GM21576 (cell line): ENCODE data around the gene ADAT2.
A peak's percentile ranks its signal among the peaks of the same experiment; 100 is the strongest.
"Not testable (repeated sequence)": the region's sequence is repeated elsewhere in the genome, so short reads cannot be mapped to it uniquely, and the experiment has no call there.

Source experiments
- ATAC-seq: cut with Tn5 transposase; IDR thresholded peaks from one replicate; pipeline ENCODE4 v1.9.1; 2021; ENCODE audit warnings: mild to moderate bottlenecking, moderate library complexity; ENCODE audit not compliant: unreplicated experiment

Gene ADAT2

DNA sequence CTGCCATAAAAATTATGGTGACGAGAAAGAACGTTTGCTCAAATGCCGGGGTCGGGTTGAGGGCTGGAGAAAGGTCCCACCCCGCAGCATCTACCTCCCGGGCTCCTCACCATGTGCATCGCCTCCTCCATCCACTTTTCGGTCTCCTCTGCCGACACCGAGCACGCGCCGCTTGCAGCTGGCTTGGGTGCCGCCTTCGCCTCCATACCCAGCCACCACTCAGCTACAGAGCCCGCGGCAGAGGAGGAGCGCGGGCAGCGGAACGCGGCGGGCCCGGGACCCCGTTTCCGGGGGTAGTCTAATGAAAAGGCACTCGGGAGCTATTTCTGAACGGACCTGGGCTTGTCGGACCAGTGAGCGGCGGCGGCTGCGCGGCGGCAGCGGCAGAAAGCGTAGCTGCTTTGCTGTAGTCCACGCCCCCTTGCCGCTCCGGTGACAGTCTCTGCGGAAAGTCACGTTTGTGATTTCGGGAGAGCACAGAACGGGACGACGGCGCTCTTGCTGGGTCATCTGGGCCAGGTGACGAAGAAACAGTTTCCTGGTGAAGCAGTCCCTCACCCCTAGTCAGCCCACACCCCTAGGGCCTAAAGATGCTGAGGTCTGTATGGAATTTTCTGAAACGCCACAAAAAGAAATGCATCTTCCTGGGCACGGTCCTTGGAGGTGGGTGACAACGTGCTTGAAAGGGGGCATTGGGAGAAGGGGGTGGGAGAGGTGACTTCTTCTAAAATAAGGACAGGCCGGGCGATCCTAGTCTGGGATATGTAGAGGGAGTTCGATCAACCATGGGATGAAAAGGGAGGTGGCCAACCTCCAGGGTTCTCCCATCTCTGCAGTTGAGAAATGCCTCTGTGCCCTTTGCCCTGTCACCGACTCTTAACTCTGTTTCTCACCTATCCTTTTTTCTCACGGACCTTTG lies at the start of gene ADAT2, which contains the start of gene PEX3:
ADAT2 (minus strand) TSS at position 243 of the 919 bp plus-strand sequence; CDS start at position 206, 37 bp downstream.
PEX3 (plus strand) TSS at position 353 of the 919 bp plus-strand sequence; CDS start at position 591, 238 bp downstream.
- ATAC-seq: peak; percentile 91

DNA sequence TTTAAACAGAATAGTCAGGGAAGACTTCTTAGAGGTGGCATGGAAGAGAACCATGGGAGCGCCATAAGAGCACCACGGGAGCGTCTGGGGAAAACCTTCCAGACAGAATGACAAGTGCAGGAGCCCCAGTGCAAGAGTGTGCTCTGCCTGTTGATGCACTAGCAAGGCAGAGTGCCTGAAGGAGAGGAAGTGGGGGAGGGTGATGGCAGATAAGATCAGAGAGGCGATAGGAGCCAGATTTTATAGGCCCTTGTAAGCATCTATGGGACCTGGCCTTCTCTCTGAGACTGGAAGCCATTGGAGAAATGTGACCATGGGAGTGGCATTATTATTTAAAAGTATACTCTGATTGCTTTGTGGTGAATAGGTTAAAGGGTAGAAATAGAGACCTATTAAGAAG lies 47.9 kb upstream of the ADAT2 start:
- ATAC-seq: no peak

DNA sequence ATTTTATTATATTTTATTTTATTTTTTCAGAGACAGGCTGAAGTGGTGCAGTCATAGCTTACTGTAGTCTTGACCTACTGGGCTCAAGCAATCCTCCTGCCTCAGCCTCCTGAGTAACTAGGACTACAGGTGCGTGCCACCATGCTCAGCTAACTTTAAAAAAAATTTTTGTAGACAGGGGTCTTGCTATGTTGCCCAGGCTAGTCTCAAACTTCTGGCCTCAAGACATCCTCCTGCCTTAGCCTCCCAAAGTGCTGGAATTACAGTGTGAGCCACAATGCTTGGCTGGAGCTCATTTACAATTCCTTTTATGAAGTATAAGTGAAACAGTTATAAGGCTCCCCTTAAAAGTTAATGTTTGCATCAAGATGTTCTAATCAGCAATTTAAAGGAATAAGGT lies 46.5 kb upstream of the ADAT2 start:
- ATAC-seq: no peak

DNA sequence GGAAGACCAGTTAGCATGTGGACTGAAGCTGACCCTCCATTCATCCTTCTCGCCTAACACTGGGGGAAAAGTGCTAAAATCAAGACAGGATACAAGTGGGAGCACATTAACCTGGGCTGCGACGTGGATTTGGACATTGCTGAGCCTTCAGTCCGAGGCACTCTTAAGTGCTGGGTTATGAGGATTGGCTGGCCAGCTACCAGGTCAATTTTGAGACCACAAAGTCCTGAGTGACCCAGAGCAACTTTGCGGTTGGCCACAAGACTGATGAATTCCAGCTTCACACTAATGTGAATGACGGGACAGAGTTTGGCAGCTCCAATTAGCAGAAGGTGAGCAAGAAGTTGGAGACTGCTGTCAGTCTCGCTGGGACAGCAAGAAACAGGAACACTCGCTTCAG lies 40.3 kb upstream of the ADAT2 start:
- no peak for ATAC-seq

DNA sequence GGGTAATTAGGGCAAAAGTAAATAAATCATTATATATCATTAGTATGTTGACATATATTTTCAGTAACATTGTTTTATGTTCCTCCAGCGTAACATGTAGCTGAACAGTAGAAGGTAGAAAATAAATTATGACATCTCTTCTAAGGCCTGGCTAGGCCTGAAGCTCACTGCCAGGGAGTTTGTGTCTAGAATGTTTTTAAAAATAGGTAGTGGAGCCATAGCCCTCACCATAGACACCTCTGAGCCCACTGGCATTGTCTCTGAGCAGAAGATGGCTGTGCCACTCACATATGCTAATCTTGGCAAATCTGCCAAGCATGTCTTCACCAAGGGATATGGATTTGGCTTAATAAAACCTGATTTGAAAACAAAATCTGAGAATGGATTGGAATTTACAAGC lies 39.7 kb upstream of the ADAT2 start:
- no peak for ATAC-seq

DNA sequence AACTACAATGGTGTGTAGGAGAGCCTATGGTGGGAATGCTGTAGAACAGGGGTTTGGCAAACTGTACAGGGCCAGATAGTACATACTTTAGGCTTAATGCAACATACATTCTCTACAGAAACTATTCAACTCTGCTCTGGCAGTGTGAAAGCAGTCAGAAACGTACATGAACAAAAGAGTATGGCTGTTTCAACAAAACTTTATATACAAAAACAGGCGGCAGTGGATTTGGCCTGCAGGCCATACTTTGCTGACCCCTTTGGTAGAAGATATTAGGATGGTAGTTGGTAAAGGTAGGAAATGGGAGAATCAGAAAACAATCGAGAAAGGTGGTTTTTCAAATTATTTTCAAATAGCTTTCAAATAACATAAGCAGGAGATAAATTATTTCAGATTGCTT lies 36.3 kb upstream of the ADAT2 start:
- ATAC-seq: no peak

- no peak for ATAC-seq
These were observed 35.5 kb upstream of the ADAT2 start for GRCh38 chr6:143485967-143486366.

- ATAC-seq: no peak
These were observed 32.1 kb upstream of the ADAT2 start for GRCh38 chr6:143482593-143482992.

GRCh38 chr6:143478479-143479062 lies 28.1 kb upstream of the ADAT2 start:
- no peak for ATAC-seq

DNA sequence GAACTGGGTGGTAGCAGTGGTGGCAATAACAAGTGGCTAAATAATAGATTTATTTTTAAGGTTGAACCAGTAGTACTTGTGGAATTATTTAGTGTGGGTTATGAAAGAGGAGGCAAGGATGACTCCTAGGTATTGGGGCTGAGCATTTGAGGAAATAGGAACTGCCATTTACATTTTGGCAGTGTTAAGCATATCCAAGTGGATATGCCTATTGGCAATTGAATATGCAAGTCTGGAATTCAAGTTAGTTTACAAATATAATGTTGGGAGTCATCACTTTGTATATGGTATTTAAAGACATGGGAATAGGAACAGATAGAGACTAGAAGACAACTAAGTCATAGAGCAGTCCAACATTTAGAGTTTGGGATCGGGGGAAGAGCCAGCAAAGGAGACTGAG lies 26.1 kb upstream of the ADAT2 start:
- ATAC-seq: no peak

GRCh38 chr6:143471822-143472221 lies 21.3 kb upstream of the ADAT2 start:
- no peak for ATAC-seq

DNA sequence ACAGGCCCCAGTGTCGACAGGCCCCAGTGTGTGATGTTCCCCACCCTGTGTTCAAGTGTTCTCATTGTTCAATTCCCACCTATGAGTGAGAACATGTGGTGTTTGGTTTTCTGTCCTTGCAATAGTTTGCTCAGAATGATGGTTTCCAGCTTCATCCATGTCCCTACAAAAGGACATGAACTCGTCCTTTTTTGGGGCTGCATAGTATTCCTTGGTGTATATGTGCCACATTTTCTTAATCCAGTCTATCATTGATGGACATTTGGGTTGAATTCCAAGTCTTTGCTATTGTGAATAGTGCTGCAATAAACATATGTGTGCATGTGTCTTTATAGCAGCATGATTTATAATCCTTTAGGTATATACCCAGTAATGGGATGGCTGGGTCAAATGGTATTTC lies 18.3 kb upstream of the ADAT2 start:
- not testable (repeated sequence) for ATAC-seq

DNA sequence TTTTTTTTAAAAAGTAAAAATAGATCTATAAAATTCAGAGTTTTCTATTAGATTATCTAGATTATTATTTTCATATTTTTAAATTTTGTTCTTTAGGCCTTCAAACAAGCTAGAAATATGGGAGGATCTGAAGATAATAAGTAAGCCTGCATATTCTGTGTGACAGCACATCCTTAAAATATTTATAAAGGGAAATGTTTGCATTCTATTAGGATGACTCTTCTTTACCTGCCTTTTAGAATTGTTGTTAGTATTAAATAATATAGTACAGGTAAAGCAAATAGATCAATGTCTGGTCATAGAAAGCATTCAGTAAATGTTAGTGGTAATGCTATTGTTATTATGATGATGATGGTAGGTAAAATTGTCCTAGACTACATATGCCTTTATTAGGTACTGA lies 17.5 kb upstream of the ADAT2 start:
- no peak for ATAC-seq

DNA sequence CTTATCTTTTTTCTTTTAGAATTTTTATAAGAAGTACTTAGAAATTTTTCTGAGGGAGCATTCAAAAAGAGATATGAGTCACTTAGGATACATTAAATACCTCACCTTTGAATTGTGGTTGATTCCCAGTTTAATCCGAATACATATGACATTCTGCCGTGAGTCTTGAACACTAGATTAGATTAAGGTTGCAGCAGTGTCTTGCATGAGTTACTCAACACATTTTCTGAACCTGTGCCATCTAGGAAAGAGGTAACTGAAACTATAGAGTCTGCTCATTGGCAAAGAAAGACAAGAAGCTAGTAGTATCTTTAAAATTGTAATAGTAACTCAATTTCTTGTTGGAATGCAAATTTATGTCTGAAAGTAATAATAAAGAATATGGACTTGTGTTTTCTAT lies 15.1 kb upstream of the ADAT2 start:
- no peak for ATAC-seq

GRCh38 chr6:143457563-143458359 lies 7.3 kb upstream of the ADAT2 start:
- no peak for ATAC-seq

DNA sequence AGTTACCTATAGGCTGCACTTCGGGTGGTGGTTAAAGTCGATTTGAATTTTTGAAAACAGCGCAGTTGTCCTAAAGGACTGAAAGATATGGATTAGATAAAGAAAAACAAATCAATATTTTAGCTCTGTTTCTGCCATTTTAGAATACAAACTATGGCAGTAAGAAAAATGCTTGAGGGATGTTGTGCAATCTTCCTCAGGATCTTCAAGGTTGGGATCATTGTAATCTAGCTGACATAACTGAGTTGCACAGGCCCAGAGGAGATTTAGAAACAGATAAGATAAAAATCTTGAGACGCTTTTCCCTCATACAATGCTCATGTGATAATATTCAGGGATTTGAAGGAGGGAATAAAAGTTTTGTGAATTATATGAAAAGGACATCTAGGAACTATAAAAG lies 1.0 kb upstream of the ADAT2 start:
- no peak for ATAC-seq

DNA sequence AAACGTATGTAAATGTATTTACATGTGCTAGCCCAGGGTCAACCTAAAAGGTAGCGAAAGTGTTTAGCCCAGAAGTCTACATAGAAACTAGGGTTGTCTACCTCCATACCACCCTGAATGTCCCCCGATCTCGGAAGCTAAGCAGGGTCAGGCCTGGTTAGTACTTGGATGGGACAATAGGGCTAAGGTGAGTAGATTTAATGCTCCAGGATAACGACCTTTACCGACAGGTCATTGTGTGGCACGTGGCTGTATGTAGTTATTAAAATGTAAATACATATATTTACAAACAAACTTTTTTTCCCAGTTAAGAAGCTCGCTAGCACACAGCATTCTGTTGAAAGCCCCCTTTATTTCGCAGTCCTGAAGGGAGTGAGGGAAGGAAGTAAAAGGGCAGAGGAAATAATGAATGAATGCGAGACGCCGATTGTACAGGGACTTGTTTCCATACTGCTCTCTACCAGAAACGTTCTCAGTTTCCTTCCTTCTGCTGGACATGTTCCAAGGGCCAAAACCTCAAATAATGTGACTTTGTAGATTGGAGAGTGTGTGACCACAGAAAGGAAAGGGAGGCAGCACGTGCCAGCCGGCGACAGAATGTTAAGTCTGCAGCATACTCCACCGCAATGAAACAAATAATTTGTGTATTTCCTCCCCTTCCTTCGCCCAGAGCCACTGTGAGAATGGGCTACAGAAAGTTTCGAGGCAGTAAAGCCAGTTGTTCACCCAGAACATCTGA lies 612 bp downstream of the ADAT2 start:
- ATAC-seq: peak; percentile 10

- no peak for ATAC-seq
These were observed 1.3 kb downstream of the ADAT2 start for GRCh38 chr6:143449082-143449713.

GRCh38 chr6:143447865-143448264 lies 2.6 kb downstream of the ADAT2 start:
- ATAC-seq: not testable (repeated sequence)

DNA sequence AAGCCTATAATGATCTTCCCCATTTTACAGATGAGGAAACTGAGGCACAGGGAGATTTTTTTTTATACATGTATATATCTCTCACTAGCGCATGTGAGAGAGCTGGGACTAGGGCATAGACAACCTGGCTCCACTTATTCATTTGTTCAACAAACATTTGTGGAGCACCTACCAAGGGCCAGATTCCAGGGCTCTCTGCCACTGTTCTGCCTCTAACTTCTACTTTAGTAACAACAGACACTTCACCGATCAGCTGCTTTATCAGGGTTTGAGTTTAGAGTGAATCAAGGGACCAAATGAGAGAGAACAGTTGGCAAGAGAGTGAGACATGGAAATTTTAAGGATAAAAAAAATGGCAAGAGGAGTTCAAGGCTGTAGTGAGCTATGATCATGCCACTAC lies 7.4 kb downstream of the ADAT2 start:
- no peak for ATAC-seq
